ENCODE results near the gene TUBGCP2.

The TUBGCP2 gene

GRCh38 chr10:133260895-133261725 lies 47.6 kb downstream of the TUBGCP2 start:
- peak; percentile 12 to 63 for DNase-seq (ENCODE audit: low spot score in 2 of 2)
- Histone ChIP-seq H3K27me3 (ENCODE audit: low read depth) (no peaks in the 10 kb centered on the region), H3K4me1 (peaks cover 15% of the 10 kb centered on the region), H3K36me3 (replicated peaks) (no peaks in the 10 kb centered on the region), H3K4me3 (peak overlapping the region; percentile 43), H3K9me3 (no peaks in the 10 kb centered on the region)
- in situ Hi-C loops (cut with MboI; ENCODE audit: low sequenced_read_pairs): no loop called here

GRCh38 chr10:133259602-133259989 lies 49.1 kb downstream of the TUBGCP2 start:
- no peak for DNase-seq (ENCODE audit: low spot score in 2 of 2)
- Histone ChIP-seq H3K4me3 (no peak overlapping the region), H3K36me3 (replicated peaks) (no peaks in the 10 kb centered on the region), H3K27me3 (ENCODE audit: low read depth) (no peaks in the 10 kb centered on the region), H3K4me1 (peaks cover 15% of the 10 kb centered on the region), H3K9me3 (no peaks in the 10 kb centered on the region)
- in situ Hi-C loops (cut with MboI; ENCODE audit: low sequenced_read_pairs): no loop called here

GRCh38 chr10:133258818-133259601 lies 49.7 kb downstream of the TUBGCP2 start:
- in situ Hi-C loops (cut with MboI; ENCODE audit: low sequenced_read_pairs): no loop called here
- H3K4me3 ChIP-seq: no peak overlapping the region
- no peaks in the 10 kb centered on the region for H3K27me3 ChIP-seq (ENCODE audit: low read depth)
- no peak for DNase-seq (ENCODE audit: low spot score in 2 of 2)
- no peaks in the 10 kb centered on the region for H3K36me3 ChIP-seq (replicated peaks)
- H3K4me1 ChIP-seq: peaks cover 15% of the 10 kb centered on the region
- H3K9me3 ChIP-seq: no peaks in the 10 kb centered on the region

GRCh38 chr10:133258066-133258817 lies 50.4 kb downstream of the TUBGCP2 start:
- no peak overlapping the region for H3K4me3 ChIP-seq
- in situ Hi-C loops (cut with MboI; ENCODE audit: low sequenced_read_pairs): no loop called here
- no peaks in the 10 kb centered on the region for H3K9me3 ChIP-seq
- DNase-seq (ENCODE audit: low spot score in 2 of 2): no peak
- no peaks in the 10 kb centered on the region for H3K27me3 ChIP-seq (ENCODE audit: low read depth)
- H3K36me3 ChIP-seq (replicated peaks): no peaks in the 10 kb centered on the region
- peaks cover 15% of the 10 kb centered on the region for H3K4me1 ChIP-seq

- peak overlapping the region; percentile 14 for H3K4me3 ChIP-seq
- peak; percentile 51 to 82 for DNase-seq (ENCODE audit: low spot score in 2 of 2)
- H3K36me3 ChIP-seq (replicated peaks): no peaks in the 10 kb centered on the region
- H3K4me1 ChIP-seq: peaks cover 15% of the 10 kb centered on the region
- in situ Hi-C loops (cut with MboI; ENCODE audit: low sequenced_read_pairs): no loop called here
- H3K9me3 ChIP-seq: no peaks in the 10 kb centered on the region
- H3K27me3 ChIP-seq (ENCODE audit: low read depth): no peaks in the 10 kb centered on the region
Measured at GRCh38 chr10:133257489-133258065, 51.1 kb downstream of the TUBGCP2 start.

GRCh38 chr10:133255323-133255722 lies 53.3 kb downstream of the TUBGCP2 start:
- Histone ChIP-seq H3K4me1 (peaks cover 11% of the 10 kb centered on the region), H3K4me3 (no peak overlapping the region), H3K9me3 (no peaks in the 10 kb centered on the region), H3K27me3 (ENCODE audit: low read depth) (no peaks in the 10 kb centered on the region), H3K36me3 (replicated peaks) (no peaks in the 10 kb centered on the region)
- no peak for DNase-seq (ENCODE audit: low spot score in 2 of 2)
- in situ Hi-C loops (cut with MboI; ENCODE audit: low sequenced_read_pairs): no loop called here

GRCh38 chr10:133254421-133255120 lies 54.1 kb downstream of the TUBGCP2 start:
- no peak for DNase-seq (ENCODE audit: low spot score in 2 of 2)
- Histone ChIP-seq H3K4me1 (peaks cover 11% of the 10 kb centered on the region), H3K36me3 (replicated peaks) (no peaks in the 10 kb centered on the region), H3K9me3 (no peaks in the 10 kb centered on the region), H3K4me3 (no peak overlapping the region), H3K27me3 (ENCODE audit: low read depth) (no peaks in the 10 kb centered on the region)
- in situ Hi-C loops (cut with MboI; ENCODE audit: low sequenced_read_pairs): no loop called here

- no peaks in the 10 kb centered on the region for H3K9me3 ChIP-seq
- in situ Hi-C loops (cut with MboI; ENCODE audit: low sequenced_read_pairs): no loop called here
- no peaks in the 10 kb centered on the region for H3K27me3 ChIP-seq (ENCODE audit: low read depth)
- H3K4me3 ChIP-seq: no peak overlapping the region
- H3K4me1 ChIP-seq: peaks cover 11% of the 10 kb centered on the region
- no peak for DNase-seq (ENCODE audit: low spot score in 2 of 2)
- no peaks in the 10 kb centered on the region for H3K36me3 ChIP-seq (replicated peaks)
Measured at GRCh38 chr10:133253361-133253955, 55.2 kb downstream of the TUBGCP2 start.

GRCh38 chr10:133252223-133252552 lies 56.5 kb downstream of the TUBGCP2 start:
- no peaks in the 10 kb centered on the region for H3K36me3 ChIP-seq (replicated peaks)
- in situ Hi-C loops (cut with MboI; ENCODE audit: low sequenced_read_pairs): no loop called here
- H3K9me3 ChIP-seq: no peaks in the 10 kb centered on the region
- H3K4me3 ChIP-seq: no peak overlapping the region
- DNase-seq (ENCODE audit: low spot score in 2 of 2): no peak
- no peaks in the 10 kb centered on the region for H3K27me3 ChIP-seq (ENCODE audit: low read depth)
- H3K4me1 ChIP-seq: peaks cover 2% of the 10 kb centered on the region

- Histone ChIP-seq H3K9me3 (no peaks in the 10 kb centered on the region), H3K4me1 (no peaks in the 10 kb centered on the region), H3K4me3 (no peak overlapping the region), H3K36me3 (replicated peaks) (no peaks in the 10 kb centered on the region), H3K27me3 (ENCODE audit: low read depth) (no peaks in the 10 kb centered on the region)
- in situ Hi-C loops (cut with MboI; ENCODE audit: low sequenced_read_pairs): no loop called here
- DNase-seq (ENCODE audit: low spot score in 2 of 2): no peak
Measured at GRCh38 chr10:133251388-133252222, 57.1 kb downstream of the TUBGCP2 start.

- Histone ChIP-seq H3K4me1 (peaks cover 3% of the 10 kb centered on the region; the same call in 1 of the 2 replicates), H3K36me3 (replicated peaks) (no peaks in the 10 kb centered on the region), H3K4me3 (no peak overlapping the region), H3K9me3 (no peaks in the 10 kb centered on the region), H3K27me3 (ENCODE audit: low read depth) (no peaks in the 10 kb centered on the region)
- in situ Hi-C loops (cut with MboI; ENCODE audit: low sequenced_read_pairs): no loop called here
- no peak for DNase-seq (ENCODE audit: low spot score in 2 of 2)
Measured at GRCh38 chr10:133249975-133250754, 58.5 kb downstream of the TUBGCP2 start.

Measured in HAP-1 (cell line).